Endodermal cell (in vitro differentiated cells): Measurements from ENCODE around the gene SMCO3. TPM values are rescaled to one million over a fixed set of nuclear protein-coding genes. Genes with fewer than 3 reads are reported as not detected.

ENCODE experiments used
- DNase-seq: peaks from one replicate; pipeline ENCODE4 v3.0.0-alpha.2; 2017
- H3K27ac ChIP-seq: 2 replicates; pipeline ENCODE4 v1.5.1; 2013; ENCODE audit warnings: mild to moderate bottlenecking, low read depth, low read length, moderate library complexity
- H3K27me3 ChIP-seq: 2 replicates; pipeline ENCODE4 v1.6.1; 2013; ENCODE audit warnings: mild to moderate bottlenecking, low read length, moderate library complexity; ENCODE audit not compliant: insufficient read depth, control insufficient read depth, poor library complexity, severe bottlenecking
- H3K36me3 ChIP-seq: 2 replicates; pipeline ENCODE4 v1.7.0; 2013; ENCODE audit warnings: mild to moderate bottlenecking, low read length, moderate library complexity; ENCODE audit not compliant: control insufficient read depth, insufficient read depth
- H3K4me1 ChIP-seq: one replicate; pipeline ENCODE4 v1.7.0; 2013; ENCODE audit warnings: low read length; ENCODE audit not compliant: control insufficient read depth, insufficient read depth
- H3K4me3 ChIP-seq: 2 replicates; pipeline ENCODE4 v1.5.1; 2013; ENCODE audit warnings: mild to moderate bottlenecking, low read length, moderate library complexity
- H3K9ac ChIP-seq: 2 replicates; pipeline ENCODE4 v1.6.1; 2013; ENCODE audit warnings: mild to moderate bottlenecking, low read length, moderate library complexity; ENCODE audit not compliant: poor library complexity, severe bottlenecking; ENCODE audit errors: extremely low read depth
- H3K9me3 ChIP-seq: 2 replicates; pipeline ENCODE4 v1.6.1; 2013; ENCODE audit warnings: mild to moderate bottlenecking, low read length, moderate library complexity; ENCODE audit not compliant: control insufficient read depth
- H3K27ac Mint-ChIP-seq: 2 replicates; pipeline ENCODE4 v1.8.0; 2020; ENCODE audit warnings: mixed read lengths
- H3K27me3 Mint-ChIP-seq: 2 replicates; pipeline ENCODE4 v1.8.0; 2021; ENCODE audit warnings: mild to moderate bottlenecking, mixed read lengths; ENCODE audit not compliant: insufficient read depth
- H3K36me3 Mint-ChIP-seq: 2 replicates; pipeline ENCODE4 v1.8.0; 2020; ENCODE audit warnings: low read depth, mixed read lengths
- H3K4me1 Mint-ChIP-seq: 2 replicates; pipeline ENCODE4 v1.8.0; 2020; ENCODE audit warnings: mixed read lengths
- H3K4me3 Mint-ChIP-seq: 2 replicates; pipeline ENCODE4 v1.8.0; 2020; ENCODE audit warnings: mild to moderate bottlenecking, moderate library complexity, mixed read lengths
- H3K9me3 Mint-ChIP-seq: 2 replicates; pipeline ENCODE4 v1.8.0; 2020; ENCODE audit warnings: mild to moderate bottlenecking, mixed read lengths
- WGBS, 2 experiments: methylation state at CpG; one replicate each; pipeline versions ENCODE4 v1.1.5 to v1.1.7; 2013; ENCODE audit warnings: missing lambda C conversion rate in 2 of 2, mixed read lengths in 1 of 2; ENCODE audit not compliant: insufficient coverage in 1 of 2, insufficient read length in 1 of 2; 5-methylcytosine and 5-hydroxymethylcytosine counted together
- total RNA-seq, 2 donors: library from RNA; stranded (reverse); fragmentation: NEBNext Ultra II Directional in 1 of 2; extraction: Animal tissue kit (Norgen Biotek cat#: 25700) in 1 of 2; gene quantifications; 2 replicates in 1 of 2; 3 replicates in 1 of 2; pipeline ENCODE4 v1.2.1, GENCODE V29; 2021
- TF ChIP-seq, protein P1 (sequence below): fragments of 200-600 bp; sonication (generic); conservative IDR thresholded peaks from 2 replicates; pipeline ENCODE4 v1.5.0; 2021; ENCODE audit warnings: antibody characterized with exemption, mild to moderate bottlenecking

Gene SMCO3
- total RNA-seq, 2 donors from 2014 or later = not detected

DNA sequence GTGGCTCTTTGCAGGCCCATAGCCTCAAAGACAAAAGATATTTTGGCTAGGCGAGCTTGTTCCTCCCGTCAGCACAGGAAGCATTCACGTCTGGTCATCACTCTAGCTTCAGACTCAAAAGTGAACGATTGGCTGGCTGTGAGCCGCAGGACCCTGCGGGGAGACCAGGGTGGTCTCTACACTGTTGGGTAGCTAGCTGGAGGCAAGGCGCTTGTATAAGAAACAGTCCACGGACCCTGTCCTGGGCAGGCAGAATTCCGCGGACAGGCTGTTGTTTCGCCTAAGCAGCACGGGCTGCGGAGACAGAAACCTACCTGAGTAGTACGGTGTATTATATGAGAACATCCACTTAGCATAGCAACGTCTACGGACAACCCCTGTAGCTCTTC lies 40.3 kb downstream of the SMCO3 start:
- H3K27me3 ChIP-seq = no peaks in the 10 kb centered on the region
- no peaks in the 10 kb centered on the region for H3K36me3 Mint-ChIP-seq
- H3K27me3 Mint-ChIP-seq = no peaks in the 10 kb centered on the region
- H3K36me3 ChIP-seq = no peaks in the 10 kb centered on the region
- peak overlapping the region; percentile 61 for H3K9ac ChIP-seq
- no peaks in the 10 kb centered on the region for H3K9me3 ChIP-seq
- peak overlapping the region; percentile 85 for H3K4me3 ChIP-seq
- H3K4me1 Mint-ChIP-seq = peaks cover 38% of the 10 kb centered on the region
- no peaks in the 10 kb centered on the region for H3K9me3 Mint-ChIP-seq
- H3K4me3 Mint-ChIP-seq = peak overlapping the region; percentile 93
- peak overlapping the region; percentile 96 for H3K27ac Mint-ChIP-seq
- DNase-seq = no peak
- H3K4me1 ChIP-seq = no peaks in the 10 kb centered on the region
- TF ChIP-seq, protein P1, sequence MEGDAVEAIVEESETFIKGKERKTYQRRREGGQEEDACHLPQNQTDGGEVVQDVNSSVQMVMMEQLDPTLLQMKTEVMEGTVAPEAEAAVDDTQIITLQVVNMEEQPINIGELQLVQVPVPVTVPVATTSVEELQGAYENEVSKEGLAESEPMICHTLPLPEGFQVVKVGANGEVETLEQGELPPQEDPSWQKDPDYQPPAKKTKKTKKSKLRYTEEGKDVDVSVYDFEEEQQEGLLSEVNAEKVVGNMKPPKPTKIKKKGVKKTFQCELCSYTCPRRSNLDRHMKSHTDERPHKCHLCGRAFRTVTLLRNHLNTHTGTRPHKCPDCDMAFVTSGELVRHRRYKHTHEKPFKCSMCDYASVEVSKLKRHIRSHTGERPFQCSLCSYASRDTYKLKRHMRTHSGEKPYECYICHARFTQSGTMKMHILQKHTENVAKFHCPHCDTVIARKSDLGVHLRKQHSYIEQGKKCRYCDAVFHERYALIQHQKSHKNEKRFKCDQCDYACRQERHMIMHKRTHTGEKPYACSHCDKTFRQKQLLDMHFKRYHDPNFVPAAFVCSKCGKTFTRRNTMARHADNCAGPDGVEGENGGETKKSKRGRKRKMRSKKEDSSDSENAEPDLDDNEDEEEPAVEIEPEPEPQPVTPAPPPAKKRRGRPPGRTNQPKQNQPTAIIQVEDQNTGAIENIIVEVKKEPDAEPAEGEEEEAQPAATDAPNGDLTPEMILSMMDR = no peak
- WGBS, 2 experiments = 35 to 73% methylated on average over 15 to 16 of the region's 16 CpGs
- H3K27ac ChIP-seq = no peak overlapping the region

DNA sequence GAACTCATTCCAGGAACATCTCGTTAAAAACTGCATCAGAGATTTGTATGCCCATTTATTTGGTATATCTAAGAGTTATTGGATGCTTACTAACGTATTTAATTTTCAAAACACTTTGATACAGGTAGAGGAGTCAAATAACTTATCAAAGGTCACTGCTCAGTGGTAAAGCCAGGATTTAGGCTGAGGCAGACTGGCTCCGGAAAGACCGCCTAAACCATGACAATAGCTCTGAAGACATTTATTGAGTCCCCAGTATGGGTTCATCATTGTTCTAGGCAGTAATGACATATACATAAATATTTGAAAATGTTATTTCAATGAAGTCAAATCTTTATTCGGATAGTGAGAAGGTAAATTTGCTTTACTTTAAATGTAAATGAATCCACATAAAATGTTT lies 41.0 kb downstream of the SMCO3 start:
- no peaks in the 10 kb centered on the region for H3K9me3 ChIP-seq
- no peaks in the 10 kb centered on the region for H3K4me1 ChIP-seq
- WGBS, 2 experiments = 62 to 100% methylated on average over 1 to 4 of the region's 5 CpGs
- H3K27ac ChIP-seq = no peak overlapping the region
- no peaks in the 10 kb centered on the region for H3K36me3 ChIP-seq
- Mint-ChIP-seq H3K36me3 (no peaks in the 10 kb centered on the region), H3K27me3 (no peaks in the 10 kb centered on the region), H3K27ac (no peak overlapping the region), H3K4me1 (peaks cover 38% of the 10 kb centered on the region), H3K4me3 (peak overlapping the region; percentile 93), H3K9me3 (no peaks in the 10 kb centered on the region)
- peak overlapping the region; percentile 85 for H3K4me3 ChIP-seq
- H3K9ac ChIP-seq = no peak overlapping the region
- peak; percentile 51 for DNase-seq
- no peaks in the 10 kb centered on the region for H3K27me3 ChIP-seq
- TF ChIP-seq, protein P1 = no peak

DNA sequence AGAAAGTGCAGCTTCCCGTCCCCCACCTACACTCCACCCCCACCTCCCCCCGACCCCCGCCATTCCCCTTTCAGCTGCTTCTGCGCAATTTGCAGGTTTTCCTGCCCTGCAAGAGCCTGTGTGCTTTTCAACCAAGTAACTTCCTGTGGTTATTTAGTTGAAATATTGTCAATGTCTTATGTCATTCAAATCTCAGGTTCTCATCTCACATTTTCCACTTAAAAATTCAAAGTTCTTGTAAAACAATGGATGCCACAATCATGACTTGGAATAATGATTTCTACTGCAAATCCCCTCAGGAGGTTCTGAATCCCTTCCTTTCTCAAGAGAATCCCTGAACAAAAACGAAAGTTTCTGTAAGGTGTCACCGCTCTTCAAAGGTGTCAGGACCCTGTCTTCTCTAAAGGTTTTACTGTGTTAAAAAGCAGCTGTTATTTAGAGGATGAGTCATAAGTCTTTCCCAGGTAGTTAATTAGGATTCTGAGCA lies 42.3 kb downstream of the SMCO3 start:
- Histone ChIP-seq H3K9me3 (no peaks in the 10 kb centered on the region), H3K9ac (peak overlapping the region; percentile 78), H3K36me3 (no peaks in the 10 kb centered on the region), H3K27me3 (no peaks in the 10 kb centered on the region), H3K4me1 (no peaks in the 10 kb centered on the region), H3K27ac (no peak overlapping the region), H3K4me3 (peak overlapping the region; percentile 97)
- Mint-ChIP-seq H3K4me1 (peaks cover 29% of the 10 kb centered on the region), H3K27me3 (no peaks in the 10 kb centered on the region), H3K9me3 (no peaks in the 10 kb centered on the region), H3K27ac (peak overlapping the region; percentile 99), H3K4me3 (peak overlapping the region; percentile 93), H3K36me3 (peaks cover 11% of the 10 kb centered on the region)
- TF ChIP-seq, protein P1 = no peak
- peak; percentile 80 for DNase-seq
- 12 to 18% methylated on average over 2 of the region's 6 CpGs for WGBS, 2 experiments
